ENCODE results near the gene TRPM2.
"Not testable (repeated sequence)": the region's sequence is repeated elsewhere in the genome, so short reads cannot be mapped to it uniquely, and the experiment has no call there.

The TRPM2 gene

DNA sequence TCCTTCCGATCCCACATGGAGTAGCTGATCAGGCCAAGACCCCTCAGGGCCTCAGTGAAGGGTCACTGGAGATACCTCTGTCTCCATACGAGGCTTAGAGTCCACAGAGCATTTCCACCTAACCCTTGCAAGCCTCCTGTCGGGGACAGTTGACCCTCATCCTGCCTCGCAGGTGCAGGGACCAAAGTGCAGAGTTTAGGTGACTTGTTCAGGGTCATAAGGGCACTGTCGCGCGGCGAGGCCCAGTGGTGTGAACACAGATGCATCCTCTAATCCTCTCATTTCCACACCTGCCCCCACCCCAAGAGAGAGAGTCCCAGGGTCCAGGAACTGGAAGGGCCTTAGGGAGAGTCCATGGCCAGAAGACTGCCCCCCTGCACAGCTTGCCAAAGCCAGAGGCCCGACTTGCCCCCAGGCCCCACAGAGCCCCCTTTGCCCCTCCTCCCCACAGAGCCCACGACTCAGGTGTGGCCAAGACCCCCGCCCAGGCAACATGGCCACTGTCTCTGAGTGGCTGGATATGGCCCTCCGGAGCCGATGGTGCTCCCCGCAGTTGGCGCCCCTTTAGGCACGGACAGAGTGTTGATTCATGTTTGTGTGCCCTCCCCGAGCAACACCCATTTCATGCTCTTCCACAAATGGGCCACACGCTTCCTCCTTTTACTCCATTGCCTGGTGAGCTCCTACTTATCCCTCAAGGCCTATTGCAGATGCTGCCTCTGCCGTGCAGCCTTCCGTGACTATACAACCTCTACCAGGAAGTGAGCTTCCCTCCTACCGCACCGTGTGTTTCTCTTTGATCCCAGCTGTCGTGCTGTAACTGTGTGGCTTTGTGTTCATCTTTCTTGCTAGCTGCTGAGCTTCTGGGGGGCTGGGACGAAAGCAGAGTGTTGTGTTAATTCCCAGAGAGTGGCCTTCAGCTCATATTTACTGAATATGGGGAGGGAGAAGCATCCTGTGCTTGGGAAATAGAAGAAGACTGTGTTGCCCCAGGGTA lies 1.7 kb downstream of the TRPM2 start:
- no peak for DNase-seq

DNA sequence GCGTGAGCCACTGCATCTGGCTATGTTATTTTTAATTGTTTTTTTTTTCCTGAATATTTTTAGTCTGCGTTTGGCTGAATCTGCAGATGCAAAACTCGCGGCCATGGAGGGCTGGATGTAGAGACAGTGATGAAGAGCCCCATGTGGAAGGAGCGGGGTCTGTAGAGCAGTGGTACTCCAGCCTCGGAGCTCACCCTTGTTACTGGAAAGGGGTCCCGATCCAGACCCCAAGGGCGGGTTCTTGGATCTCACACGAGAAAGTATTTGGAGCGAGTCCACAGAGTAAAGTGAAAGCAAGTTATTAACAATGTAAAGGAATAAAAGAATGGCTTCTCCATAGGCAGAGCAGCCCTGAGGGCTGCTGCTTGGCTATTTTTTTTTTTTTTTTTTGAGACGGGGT lies 2.7 kb downstream of the TRPM2 start:
- no peak for DNase-seq

DNA sequence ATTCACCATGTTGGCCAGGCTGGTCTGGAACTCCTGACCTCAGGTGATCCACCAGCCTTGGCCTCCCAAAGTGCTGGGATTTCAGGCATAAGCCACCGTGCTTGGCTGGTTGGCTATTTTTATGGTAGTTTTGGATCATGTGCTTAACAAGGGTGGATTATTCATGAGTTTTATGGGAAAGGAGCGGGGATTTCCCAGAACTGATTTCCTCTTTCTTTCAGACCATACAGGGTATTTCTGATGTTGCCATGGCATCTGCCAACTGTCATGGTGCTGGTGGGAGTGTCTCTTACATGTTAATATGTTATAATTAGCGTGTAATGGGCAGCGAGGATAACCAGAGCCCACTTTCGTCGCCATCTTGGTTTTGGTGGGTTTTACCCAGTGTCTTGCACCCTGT lies 3.2 kb downstream of the TRPM2 start:
- no peak for DNase-seq

DNA sequence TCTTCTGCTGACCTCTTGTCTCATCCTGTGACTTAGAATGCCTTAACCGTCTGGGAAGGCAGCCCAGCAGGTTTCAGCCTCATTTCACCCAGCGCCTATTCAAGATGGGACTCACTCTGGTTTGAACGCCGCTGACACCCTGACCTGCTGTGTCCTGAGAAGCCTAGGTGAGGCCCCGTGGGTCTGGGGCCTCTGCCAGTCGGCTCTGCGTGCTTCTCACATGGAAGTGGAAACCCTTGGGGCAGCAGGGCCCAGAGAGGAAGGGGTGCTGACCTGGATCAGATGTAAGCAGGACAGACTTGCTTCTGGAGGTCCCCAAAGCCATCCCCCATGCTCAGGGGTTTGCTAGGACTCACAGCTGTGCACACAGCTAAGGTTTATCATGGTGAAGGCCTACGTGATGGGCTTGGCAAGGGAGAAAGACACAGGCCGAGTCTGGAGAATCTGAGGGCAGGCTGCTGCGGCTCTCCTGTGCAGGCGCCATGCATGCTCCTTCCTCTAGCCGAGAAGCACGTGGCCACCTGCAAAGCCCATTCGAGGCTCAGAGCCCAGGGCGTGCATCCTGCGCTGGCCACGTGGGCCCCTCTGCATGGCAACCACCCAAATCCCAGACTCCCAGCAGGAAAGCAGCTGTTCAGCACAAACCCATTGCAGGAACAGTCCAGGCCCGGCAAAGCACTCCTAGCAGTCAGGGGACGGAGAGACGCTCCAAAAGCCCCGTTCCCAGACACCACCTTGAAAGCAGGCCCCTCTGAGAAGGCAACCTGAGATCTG lies 3.8 kb downstream of the TRPM2 start:
- no peak for DNase-seq

DNA sequence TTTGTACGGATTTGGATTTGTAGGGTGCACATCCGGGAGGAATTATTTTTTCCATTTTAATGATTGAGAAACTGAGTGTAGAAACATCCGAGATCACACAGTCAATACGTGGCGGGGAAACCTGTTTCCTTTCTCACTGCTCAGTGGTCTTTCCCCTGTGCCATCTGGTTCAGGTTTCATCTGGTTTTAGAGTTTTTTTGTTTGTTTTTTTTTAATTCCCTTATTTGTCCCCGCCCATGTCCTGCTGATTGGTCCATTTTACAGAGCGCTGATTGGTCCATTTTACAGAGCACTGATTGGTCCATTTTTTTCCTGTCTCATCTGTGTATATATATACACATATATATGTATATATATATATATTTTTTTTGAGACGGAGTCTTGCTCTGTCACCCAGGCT lies 6.0 kb downstream of the TRPM2 start:
- no peak for DNase-seq

DNA sequence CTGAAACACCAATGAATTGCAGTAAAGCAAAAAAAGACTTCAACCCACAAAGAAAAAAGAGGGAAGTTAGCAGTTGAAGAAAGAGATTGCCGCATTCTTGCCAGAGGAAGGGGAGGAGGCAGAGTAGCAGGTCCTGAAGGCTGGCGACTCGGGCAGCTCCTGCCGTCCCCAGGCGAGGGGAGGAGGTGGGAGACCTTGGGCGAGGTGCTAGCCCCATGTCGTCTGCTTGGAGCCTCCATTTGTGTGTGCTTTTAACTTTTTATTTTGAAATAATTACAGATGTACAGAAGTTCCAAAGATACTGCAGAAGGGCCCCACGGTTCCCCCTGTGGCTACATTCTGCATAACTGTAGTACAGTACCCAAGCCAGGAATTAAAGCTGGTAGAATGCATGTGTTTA lies 6.7 kb downstream of the TRPM2 start:
- DNase-seq, result no peak

DNA sequence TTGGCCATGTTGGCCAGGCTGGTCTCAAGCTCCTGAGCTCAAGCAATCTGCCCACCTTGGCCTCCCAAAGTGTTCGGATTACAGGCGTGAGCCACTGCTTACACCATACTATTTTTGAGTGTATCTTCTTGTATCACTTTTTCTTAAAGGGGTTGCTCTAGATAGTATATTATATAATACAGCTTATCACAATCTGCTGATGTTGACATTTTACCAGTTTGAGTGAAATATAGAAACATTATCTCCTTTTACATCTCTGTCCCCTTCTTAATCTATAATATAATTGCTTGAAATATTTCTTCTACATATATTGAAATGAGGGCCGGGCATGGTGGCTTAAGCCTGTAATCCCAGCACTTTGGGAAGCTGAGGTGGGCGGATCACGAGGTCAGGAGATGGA lies 8.5 kb downstream of the TRPM2 start:
- not testable (repeated sequence) for DNase-seq

DNA sequence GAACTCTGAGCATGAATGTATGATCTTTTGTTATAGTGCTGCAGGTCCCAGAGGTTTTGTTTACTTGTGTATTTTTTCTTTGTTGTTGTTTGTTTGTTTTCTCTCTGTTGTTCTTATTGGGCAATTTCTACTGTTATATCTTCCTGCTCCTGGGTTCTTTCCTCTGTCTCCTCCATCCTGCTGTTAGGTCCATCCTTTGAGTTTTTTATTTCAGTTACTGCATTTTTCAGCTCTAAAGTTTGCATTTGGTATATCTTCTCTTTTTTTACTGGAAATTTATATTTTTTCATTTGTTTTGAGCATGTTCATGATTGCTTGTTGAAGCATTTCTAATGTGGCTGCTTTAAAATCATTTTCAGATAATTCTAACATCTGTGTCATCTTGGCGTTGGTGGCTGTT lies 9.9 kb downstream of the TRPM2 start:
- no peak for DNase-seq

DNA sequence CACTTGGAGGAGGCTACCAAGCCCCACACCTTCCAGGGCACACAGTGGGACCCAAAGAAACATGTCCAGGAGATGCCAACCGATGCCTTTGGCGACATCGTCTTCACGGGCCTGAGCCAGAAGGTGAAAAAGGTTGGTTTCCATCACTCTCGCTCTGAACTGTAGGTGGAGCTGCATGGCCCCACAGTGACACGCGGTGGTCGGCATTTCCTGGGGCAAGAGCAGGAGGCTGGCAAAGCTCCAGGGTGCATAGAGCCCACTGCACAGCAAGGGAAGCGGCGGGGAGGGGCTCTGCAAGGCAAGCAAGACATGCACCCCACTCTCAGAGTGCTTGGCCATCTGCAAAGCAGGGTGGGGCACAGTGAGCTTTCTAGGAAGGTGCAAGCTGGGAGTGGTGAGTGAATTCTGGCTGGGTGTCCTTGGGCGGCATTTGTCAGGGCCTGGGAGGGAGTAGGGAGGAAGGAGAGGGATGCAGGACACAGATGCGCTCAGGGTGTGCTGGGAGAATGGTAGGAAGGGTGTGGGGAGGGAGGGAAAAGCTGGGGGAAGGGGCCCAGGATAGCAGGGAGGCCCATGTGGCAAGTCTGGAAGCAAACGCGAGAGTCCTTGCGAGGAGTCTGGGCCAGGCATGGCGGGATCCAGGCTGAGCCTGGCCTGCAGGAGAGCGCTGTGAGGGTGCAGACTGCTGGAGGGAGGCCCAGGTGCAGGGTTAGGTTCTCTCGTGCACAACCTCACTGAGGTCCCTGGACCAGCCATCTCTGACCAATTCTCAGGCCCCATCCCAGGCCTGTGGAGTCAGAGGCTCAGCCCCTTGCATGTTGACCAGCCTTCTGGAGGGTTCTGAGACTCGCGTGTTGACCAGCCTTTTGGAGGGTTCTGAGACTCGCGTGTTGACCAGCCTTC lies 11.0 kb downstream of the TRPM2 start:
- DNase-seq, result no peak

DNA sequence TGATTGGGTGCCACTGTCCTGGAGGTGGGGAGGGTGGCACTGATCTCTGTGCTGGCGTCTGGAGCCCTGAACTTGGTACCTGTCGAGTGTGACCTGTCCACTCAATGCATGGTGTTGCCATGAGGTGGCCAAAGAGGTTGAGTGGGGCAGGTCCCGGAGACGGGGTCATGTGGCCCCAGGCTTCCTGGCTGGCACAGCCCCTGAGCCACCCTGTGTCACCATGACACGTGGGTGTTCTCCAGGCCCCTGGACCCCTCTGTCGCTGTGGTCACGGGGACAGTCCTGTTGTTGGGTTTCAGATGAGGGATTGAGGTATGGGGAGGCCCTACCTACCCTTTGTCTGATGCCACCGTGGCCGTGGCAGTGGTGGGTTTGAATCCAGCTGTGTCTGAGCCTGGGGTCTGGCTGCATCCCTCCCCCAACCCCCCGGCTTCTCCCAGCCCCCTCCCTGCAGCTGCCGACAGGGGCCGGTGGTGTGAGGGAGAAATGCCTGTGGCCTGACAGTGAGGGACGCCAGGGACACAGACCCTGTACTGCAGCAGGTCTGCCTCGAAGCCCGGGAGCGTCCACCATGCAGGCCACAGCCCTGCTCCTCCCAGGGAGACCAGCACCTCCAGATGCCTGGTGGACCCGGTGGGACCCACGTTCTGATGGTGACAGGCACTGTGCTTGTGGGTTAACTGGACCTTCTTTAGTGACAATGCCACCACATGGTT lies 12.0 kb downstream of the TRPM2 start:
- no peak for DNase-seq

DNA sequence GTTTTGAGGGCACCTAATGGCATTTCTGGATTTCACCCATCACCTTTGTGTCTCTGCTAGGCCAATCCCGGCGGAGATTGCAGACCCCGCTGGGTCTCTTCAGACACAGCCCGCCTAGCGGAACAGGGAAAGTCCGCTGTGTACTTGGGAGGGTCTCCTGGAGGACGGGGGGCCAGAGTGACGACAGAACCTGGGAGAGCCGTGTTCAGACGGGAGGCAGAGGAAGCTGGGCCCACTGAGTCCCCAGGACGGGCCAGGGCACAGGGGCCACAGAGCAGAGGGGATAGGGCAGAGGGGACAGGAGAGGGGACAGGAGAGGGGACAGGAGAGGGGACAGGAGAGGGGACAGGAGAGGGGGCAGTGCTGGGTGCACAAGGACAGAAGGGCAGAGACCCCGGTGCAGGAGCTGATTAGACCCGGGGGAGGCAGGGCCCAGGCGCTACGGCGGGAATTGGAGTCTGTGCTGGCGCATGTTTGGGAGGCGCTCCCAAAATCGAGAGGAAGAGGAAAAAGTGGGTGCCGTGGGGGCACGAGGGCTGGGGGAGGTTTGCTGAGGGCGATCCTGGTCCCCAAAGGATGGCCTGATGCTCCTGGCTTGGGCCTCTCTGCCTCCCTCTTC lies 12.7 kb downstream of the TRPM2 start:
- DNase-seq, result no peak

DNA sequence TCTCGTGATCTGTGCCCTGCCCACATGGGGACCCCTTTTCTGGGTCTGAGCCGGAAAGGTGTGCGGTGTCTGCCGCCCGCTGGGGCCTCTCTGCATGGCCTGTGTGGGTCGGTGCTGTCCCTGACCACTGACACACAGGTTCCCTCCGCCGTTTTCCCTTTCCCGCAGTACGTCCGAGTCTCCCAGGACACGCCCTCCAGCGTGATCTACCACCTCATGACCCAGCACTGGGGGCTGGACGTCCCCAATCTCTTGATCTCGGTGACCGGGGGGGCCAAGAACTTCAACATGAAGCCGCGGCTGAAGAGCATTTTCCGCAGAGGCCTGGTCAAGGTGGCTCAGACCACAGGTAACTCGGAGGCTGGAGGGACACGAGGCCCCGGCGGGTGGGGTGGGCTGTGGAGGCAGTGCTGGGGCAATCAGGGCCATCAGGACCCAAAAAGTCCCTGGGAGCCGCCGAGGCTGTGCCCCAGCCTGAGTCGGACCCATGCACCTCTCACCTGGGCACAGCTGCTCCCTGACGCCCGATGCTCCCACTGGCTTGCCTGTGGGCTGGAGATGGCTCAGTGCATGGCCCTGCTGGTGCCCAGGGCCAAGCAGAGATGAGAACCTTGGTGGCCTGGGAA lies 13.3 kb downstream of the TRPM2 start:
- DNase-seq, result no peak

DNA sequence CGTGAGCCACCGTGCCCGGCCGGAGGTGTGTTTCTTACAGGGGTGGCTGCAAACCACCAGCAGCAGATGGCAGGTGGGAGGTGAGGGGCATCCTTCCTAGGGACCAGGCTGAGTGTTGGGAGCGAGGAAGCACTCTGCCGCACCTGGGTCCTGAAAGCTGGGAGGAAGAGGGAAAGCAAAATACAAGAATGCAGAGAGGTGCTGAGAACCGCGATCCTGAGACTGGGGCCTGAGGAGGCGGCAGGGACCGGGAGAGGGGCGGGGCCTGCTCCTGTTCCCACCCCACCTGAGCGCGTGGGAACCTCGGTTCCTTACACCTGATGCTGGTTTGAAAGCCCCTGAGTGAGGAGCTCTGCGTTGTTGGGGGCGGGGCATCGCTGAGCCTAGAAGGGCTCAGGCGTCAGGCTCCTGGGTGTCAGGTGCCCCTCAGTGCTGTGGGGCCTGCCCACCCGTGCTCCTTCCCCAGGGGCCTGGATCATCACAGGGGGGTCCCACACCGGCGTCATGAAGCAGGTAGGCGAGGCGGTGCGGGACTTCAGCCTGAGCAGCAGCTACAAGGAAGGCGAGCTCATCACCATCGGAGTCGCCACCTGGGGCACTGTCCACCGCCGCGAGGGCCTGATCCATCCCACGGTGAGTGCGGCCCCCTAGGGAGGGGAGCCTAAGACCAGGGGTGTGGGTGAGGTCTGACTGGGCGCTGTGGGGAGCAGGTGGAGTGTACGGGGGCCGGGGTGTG lies 15.5 kb downstream of the TRPM2 start:
- no peak for DNase-seq

DNA sequence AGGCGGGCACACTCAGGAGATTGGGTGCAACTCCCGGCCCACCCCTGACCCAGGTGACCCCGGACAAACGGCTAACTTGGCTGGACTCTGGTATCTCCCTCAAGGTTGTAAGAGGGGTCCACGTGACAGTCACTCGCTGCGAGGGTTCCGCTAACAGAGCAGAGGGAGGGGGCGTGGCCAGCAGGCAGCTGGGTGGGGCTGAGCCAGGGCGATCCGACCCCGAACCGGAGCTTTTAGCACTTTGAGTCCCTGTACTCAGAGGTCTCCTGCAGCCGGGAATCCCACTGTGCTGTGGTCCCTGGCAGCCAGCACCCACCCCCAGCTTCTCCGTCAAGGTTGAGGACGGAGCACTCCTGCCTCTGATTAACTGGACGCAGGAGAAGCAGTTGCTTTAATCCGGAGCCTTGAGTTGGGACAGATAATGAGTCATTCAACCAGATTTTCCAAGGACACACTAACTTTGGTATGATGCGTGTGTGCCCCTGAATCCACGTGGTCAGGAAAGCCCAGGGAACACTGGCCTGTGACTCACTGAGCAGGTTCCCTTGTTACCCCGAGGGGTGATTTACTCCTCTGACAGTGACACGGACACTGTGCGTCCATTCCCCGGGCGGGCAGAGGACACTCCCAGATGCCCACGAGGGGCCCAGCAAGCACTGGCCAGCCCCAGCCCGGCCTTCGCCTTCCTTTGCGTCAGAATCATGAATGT lies 16.8 kb downstream of the TRPM2 start:
- peak; percentile 7 for DNase-seq

DNA sequence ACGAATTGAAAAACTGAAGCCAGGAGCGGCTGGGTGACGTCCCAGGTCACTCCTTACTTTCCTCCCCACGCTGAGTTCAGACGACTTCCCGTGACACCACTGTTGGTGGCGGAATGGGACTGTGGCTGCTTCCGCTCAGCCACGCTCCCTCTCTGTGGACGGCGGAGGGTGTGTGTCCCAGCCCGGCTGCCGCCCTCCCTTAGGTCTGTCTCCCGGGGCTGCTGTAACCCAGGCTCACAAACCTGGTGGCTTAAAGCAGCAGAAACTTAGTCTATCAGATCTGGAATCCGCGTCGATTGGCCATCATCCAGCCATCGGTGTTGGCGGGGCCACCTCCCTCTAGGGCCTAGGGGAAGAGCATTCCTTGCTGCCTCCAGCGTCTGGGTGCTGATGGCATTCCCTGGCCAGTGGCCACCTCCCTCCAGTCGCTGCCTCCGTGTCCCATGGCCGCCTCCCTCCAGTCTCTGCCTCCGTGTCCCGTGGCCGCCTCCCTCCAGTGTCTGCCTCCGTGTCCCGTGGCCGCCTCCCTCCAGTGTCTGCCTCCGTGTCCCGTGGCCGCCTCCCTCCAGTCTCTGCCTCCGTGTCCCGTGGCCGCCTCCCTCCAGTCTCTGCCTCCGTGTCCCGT lies 17.5 kb downstream of the TRPM2 start:
- no peak for DNase-seq

DNA sequence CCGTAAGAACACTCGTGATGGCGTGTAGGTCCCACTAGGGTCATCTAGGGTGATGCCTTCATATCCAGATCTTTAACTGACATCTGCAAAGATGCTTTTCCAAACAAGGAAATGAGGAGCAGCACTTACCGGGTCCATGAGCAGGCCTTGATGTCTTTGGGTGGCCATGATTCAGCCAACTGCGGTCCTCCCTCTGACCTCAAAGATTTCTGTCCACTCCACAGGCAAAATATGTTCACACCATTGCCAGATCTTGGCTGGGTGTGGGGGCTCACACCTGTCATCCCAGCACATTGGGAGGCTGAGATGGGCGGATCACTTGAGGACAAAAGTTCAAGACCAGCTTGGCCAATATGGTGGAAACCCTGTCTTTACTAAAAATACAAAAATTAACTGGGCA lies 18.2 kb downstream of the TRPM2 start:
- DNase-seq, result no peak

DNA sequence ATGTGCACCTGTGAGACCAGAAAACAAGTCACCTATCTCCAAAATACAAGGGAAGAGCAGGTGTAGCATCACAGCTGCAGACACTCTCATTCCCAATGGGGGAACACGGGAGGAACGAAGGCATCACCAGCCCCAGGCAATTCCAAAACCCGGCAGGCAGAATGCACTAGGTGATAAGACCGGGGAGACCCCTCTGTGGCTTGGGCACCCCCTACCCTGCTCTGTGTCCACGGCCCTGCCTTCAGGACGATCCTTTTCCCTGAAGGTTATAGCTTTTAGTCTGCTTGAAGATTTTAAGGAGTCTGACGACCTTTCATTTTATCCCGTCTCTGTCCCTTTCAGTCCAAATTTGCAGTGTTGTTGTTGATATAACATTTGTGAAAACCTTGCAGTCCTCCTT lies 19.2 kb downstream of the TRPM2 start:
- no peak for DNase-seq

DNA sequence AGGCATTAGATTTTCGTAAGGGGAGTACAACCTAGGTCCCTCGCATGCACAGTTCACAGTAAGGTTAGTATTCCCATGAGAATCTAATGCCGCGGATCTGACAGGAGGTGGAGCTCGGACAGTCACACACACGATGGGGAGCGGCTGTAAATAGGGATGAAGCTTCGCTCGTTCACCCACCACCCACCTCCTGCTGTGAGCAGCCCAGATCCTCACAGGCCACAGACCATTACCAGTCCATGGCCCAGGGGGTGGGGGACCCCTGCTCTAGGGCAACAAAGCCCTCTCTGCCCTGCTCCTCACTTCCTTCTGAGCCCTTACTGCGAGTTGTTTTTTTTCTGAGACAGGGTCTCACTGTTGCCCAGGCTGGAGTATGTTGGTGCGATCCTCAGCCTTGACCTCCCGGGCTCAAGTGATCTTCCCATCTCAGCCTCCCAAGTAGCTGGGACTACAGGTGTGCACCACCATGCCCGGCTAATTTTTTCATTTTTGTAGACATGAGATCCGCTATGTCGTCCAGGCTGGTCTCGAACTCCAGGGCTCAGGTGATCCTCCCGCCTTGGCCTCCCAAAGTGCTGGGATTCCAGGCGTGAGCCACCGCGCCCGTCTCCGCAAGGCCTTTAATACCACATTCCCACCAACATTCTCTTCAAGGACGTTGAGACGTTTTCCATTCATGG lies 21.3 kb downstream of the TRPM2 start:
- DNase-seq, result no peak

DNA sequence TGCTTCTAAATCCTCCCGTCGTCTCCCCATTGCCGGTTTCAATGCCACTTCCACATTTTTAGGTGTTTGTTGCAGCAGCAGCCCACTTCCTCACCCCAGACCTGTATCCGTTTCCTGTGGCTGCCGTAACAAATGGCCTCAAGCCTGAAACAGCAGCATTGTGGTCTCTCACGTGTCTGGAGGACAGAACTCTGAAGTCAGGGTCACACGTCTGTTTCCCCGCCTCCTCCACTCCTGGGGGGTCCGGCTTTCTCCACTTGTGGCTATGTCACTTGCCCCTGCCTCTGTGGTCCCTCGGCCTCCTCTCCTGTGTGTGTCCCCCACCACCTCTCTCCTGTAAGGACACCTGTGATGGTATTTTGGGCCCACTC lies 21.8 kb downstream of the TRPM2 start:
- DNase-seq, result no peak

All from fibroblast of skin of scalp (primary cell).